ENCODE data around the gene FUT7. TPM values are rescaled to one million over a fixed set of nuclear protein-coding genes. Genes with fewer than 3 reads are reported as not detected.

Gene FUT7
- total and polyA plus RNA-seq, 9 of the 15 experiments (the other 6 are each of a cell fraction or from before 2014, with no cell fraction given) = not detected

DNA sequence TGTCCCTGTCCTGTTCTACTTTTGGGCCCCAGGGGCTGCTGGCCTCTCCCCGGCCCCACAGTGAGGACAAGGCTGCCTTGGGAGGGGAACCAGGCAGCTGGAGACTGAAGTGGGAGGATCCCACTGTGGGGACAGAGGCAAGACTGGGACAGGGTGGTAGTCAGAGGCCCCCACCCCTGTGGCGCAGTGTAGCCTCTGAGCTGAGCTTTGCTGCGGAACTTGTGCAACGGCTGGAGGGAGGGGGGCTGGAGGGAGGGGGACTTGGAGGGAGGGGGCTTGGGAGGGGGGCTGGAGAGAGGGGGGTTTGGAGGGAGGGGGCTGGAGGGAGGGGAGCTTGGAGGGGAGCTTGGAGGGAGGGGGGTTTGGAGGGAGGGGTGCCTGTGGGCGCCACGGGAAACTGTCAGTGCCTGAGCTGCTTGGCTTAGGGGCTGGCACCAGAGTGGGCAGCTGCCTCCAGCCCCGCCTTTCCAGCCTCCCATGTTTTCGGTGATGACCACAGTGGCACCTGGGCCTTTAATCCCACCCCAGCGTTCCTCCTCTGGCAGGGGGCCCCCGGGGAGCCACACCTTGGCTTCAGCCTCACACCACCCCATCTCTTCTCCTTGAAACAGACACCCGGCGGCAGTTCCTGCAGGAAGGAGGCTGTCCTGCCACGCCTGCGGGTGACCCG is 2.3 kb upstream of the FUT7 start:
- BruUV-seq (replicated peaks) = no TSS peak

More for the DNA sequence above, 2.3 kb upstream of the FUT7 start:
- no peak for ATAC-seq
- Histone ChIP-seq H3K9me3 (replicated peaks; ENCODE audit: control insufficient read depth, insufficient read depth, low read depth, low read length) (no peaks in the 10 kb centered on the region), H3K4me2 (ENCODE audit: insufficient read depth, low read length) (no peak overlapping the region), H3K9me1 (ENCODE audit: control insufficient read depth, insufficient read depth, low read length) (no peaks in the 10 kb centered on the region), H3K9ac (ENCODE audit: insufficient read depth in 1 of 2, low read depth in 2 of 2, low read length in 2 of 2) (peak overlapping the region in 1 of 2 experiments; percentile 45; a peak in 1 of 4 replicates), H3K4me3 (no peak overlapping the region), H3K27ac (ENCODE audit: extremely low read depth, low read depth, low read length) (no peak overlapping the region), H3K79me2 (ENCODE audit: control insufficient read depth, insufficient read depth, low read length) (no peaks in the 10 kb centered on the region), H3K36me3 (ENCODE audit: control insufficient read depth, insufficient read depth, low read length) (no peaks in the 10 kb centered on the region), H4K20me1 (replicated peaks; ENCODE audit: control insufficient read depth, insufficient read depth, low read length) (no peaks in the 10 kb centered on the region), H3K27me3 (ENCODE audit: control insufficient read depth in 2 of 2, insufficient read depth in 2 of 2, low read length in 2 of 2) (peaks cover 0 to 6% of the 10 kb centered on the region in 2 experiments; a peak in 1 of 5 replicates), H3K4me1 (replicated peaks in 1 of 2; ENCODE audit: control insufficient read depth in 2 of 2, insufficient read depth in 2 of 2, low read length in 2 of 2) (peaks cover under 1 to 72% of the 10 kb centered on the region in 2 experiments; a peak in 4 of 5 replicates), H2AFZ (ENCODE audit: low read depth, low read length) (no peak overlapping the region)
- no peak for FAIRE-seq
- in situ Hi-C loops (cut with MboI) (no loop called here), intact Hi-C loops (cut with micrococcal nuclease) (loop anchor here (2.0 kb wide), 2 partner anchors 59 to 191 kb away; partner anchors contain the start of gene AJM1)
- ChIA-PET POLR2A (interaction anchor here (0.6 to 1.8 kb wide), 6 partner anchors 8 to 527 kb away, joined by 3 to 8 read pairs (median 4); no protein-coding TSS in a partner anchor), CTCF (ENCODE audit: low intra/inter-chr PET ratio) (interaction anchor here (2.2 to 3.7 kb wide), 2 partner anchors 86 to 247 kb away, joined by 10 to 47 read pairs; no protein-coding TSS in a partner anchor)
- TF ChIP-seq KAT2B (IDR thresholded peaks at IDR 0.05; ENCODE audit: low read depth, low read length) (no peak), POLR3G (IDR thresholded peaks at IDR 0.05; ENCODE audit: extremely low read depth, insufficient read length, insufficient replicate concordance) (no peak), ETS2 (tag; IDR thresholded peaks at IDR 0.05; ENCODE audit: borderline replicate concordance, poor library complexity, severe bottlenecking) (no peak), ZNF12 (CRISPR knock-in tag; IDR thresholded peaks at IDR 0.05) (no peak), PCBP1 (IDR thresholded peaks at IDR 0.05; ENCODE audit: low read depth, low read length, poor library complexity, severe bottlenecking) (peak; percentile 59)
- TF ChIP-seq, protein P1, sequence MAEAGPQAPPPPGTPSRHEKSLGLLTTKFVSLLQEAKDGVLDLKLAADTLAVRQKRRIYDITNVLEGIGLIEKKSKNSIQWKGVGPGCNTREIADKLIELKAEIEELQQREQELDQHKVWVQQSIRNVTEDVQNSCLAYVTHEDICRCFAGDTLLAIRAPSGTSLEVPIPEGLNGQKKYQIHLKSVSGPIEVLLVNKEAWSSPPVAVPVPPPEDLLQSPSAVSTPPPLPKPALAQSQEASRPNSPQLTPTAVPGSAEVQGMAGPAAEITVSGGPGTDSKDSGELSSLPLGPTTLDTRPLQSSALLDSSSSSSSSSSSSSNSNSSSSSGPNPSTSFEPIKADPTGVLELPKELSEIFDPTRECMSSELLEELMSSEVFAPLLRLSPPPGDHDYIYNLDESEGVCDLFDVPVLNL (CRISPR knock-in tag; IDR thresholded peaks at IDR 0.05; ENCODE audit: low read depth) = no peak
- TF ChIP-seq, protein P2, sequence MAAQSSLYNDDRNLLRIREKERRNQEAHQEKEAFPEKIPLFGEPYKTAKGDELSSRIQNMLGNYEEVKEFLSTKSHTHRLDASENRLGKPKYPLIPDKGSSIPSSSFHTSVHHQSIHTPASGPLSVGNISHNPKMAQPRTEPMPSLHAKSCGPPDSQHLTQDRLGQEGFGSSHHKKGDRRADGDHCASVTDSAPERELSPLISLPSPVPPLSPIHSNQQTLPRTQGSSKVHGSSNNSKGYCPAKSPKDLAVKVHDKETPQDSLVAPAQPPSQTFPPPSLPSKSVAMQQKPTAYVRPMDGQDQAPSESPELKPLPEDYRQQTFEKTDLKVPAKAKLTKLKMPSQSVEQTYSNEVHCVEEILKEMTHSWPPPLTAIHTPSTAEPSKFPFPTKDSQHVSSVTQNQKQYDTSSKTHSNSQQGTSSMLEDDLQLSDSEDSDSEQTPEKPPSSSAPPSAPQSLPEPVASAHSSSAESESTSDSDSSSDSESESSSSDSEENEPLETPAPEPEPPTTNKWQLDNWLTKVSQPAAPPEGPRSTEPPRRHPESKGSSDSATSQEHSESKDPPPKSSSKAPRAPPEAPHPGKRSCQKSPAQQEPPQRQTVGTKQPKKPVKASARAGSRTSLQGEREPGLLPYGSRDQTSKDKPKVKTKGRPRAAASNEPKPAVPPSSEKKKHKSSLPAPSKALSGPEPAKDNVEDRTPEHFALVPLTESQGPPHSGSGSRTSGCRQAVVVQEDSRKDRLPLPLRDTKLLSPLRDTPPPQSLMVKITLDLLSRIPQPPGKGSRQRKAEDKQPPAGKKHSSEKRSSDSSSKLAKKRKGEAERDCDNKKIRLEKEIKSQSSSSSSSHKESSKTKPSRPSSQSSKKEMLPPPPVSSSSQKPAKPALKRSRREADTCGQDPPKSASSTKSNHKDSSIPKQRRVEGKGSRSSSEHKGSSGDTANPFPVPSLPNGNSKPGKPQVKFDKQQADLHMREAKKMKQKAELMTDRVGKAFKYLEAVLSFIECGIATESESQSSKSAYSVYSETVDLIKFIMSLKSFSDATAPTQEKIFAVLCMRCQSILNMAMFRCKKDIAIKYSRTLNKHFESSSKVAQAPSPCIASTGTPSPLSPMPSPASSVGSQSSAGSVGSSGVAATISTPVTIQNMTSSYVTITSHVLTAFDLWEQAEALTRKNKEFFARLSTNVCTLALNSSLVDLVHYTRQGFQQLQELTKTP (IDR thresholded peaks at IDR 0.05; ENCODE audit: low read depth in 1 of 2, partially characterized antibody in 2 of 2) = no peak
- 11% methylated on average over 8 of the region's 15 CpGs for WGBS (ENCODE audit: insufficient coverage, low coverage, missing lambda C conversion rate)
- DNase-seq (ENCODE audit: extremely low read depth in 1 of 4, low spot score in 3 of 4) = no peak
